ENCODE data around the gene KY.
"Not testable (repeated sequence)": the region's sequence is repeated elsewhere in the genome, so short reads cannot be mapped to it uniquely, and the experiment has no call there.

The KY gene

DNA sequence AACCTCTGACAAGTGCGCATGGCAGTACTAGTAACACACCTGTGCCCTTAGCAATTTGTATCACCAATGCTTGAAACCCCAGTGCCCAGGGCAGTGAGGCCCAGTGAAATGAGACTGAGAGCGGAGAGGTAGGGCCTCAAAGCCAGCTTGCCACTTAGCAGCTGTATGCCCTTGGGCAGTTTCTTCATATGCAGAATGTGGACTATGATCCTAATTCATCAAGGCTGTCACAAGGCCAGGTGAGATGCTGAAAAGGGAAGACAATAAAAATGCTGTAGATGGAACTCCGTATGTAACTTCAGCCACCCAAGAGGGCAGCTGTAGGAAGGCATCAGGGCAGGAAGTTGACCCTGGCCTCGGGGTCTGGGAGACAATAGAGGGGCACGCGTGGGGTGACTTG lies 74.4 kb downstream of the KY start:
- ATAC-seq = no peak
- TF ChIP-seq SNAI2 (CRISPR knock-in tag; IDR thresholded peaks at IDR 0.05) = no peak
- TF ChIP-seq, protein P1, sequence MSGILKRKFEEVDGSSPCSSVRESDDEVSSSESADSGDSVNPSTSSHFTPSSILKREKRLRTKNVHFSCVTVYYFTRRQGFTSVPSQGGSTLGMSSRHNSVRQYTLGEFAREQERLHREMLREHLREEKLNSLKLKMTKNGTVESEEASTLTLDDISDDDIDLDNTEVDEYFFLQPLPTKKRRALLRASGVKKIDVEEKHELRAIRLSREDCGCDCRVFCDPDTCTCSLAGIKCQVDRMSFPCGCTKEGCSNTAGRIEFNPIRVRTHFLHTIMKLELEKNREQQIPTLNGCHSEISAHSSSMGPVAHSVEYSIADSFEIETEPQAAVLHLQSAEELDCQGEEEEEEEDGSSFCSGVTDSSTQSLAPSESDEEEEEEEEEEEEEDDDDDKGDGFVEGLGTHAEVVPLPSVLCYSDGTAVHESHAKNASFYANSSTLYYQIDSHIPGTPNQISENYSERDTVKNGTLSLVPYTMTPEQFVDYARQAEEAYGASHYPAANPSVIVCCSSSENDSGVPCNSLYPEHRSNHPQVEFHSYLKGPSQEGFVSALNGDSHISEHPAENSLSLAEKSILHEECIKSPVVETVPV (CRISPR knock-in tag; IDR thresholded peaks at IDR 0.05) = no peak
- TF ChIP-seq ZC3H10 (CRISPR knock-in tag; IDR thresholded peaks at IDR 0.05) = no peak
- TF ChIP-seq, protein P2, sequence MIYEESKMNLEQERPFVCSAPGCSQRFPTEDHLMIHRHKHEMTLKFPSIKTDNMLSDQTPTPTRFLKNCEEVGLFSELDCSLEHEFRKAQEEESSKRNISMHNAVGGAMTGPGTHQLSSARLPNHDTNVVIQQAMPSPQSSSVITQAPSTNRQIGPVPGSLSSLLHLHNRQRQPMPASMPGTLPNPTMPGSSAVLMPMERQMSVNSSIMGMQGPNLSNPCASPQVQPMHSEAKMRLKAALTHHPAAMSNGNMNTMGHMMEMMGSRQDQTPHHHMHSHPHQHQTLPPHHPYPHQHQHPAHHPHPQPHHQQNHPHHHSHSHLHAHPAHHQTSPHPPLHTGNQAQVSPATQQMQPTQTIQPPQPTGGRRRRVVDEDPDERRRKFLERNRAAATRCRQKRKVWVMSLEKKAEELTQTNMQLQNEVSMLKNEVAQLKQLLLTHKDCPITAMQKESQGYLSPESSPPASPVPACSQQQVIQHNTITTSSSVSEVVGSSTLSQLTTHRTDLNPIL (CRISPR knock-in tag; IDR thresholded peaks at IDR 0.05; ENCODE audit: low read depth) = no peak
- no peak for TF ChIP-seq CSDC2 (CRISPR knock-in tag; IDR thresholded peaks at IDR 0.05)
- no peak for TF ChIP-seq TOX (CRISPR knock-in tag; IDR thresholded peaks at IDR 0.05; ENCODE audit: borderline replicate concordance)
- TF ChIP-seq BACH2 (CRISPR knock-in tag; IDR thresholded peaks at IDR 0.05; ENCODE audit: borderline replicate concordance) = no peak
- TF ChIP-seq ESRRG (CRISPR knock-in tag; IDR thresholded peaks at IDR 0.05) = no peak
- TF ChIP-seq GLIS3 (CRISPR knock-in tag; IDR thresholded peaks at IDR 0.05) = no peak
- no peak for TF ChIP-seq PPARA (CRISPR knock-in tag; IDR thresholded peaks at IDR 0.05; ENCODE audit: borderline replicate concordance)
- no peak for TF ChIP-seq TCF4 (CRISPR knock-in tag; IDR thresholded peaks at IDR 0.05; ENCODE audit: borderline replicate concordance)
- no peak for TF ChIP-seq ARNTL (CRISPR knock-in tag; IDR thresholded peaks at IDR 0.05; ENCODE audit: borderline replicate concordance, low read depth)
- TF ChIP-seq ZFP3 (CRISPR knock-in tag; IDR thresholded peaks at IDR 0.05) = no peak
- TF ChIP-seq OSR1 (CRISPR knock-in tag; IDR thresholded peaks at IDR 0.05) = no peak
- no peak for TF ChIP-seq ZNF565 (CRISPR knock-in tag; conservative IDR thresholded peaks at IDR 0.05; ENCODE audit: low read depth)
- TF ChIP-seq, protein P3, sequence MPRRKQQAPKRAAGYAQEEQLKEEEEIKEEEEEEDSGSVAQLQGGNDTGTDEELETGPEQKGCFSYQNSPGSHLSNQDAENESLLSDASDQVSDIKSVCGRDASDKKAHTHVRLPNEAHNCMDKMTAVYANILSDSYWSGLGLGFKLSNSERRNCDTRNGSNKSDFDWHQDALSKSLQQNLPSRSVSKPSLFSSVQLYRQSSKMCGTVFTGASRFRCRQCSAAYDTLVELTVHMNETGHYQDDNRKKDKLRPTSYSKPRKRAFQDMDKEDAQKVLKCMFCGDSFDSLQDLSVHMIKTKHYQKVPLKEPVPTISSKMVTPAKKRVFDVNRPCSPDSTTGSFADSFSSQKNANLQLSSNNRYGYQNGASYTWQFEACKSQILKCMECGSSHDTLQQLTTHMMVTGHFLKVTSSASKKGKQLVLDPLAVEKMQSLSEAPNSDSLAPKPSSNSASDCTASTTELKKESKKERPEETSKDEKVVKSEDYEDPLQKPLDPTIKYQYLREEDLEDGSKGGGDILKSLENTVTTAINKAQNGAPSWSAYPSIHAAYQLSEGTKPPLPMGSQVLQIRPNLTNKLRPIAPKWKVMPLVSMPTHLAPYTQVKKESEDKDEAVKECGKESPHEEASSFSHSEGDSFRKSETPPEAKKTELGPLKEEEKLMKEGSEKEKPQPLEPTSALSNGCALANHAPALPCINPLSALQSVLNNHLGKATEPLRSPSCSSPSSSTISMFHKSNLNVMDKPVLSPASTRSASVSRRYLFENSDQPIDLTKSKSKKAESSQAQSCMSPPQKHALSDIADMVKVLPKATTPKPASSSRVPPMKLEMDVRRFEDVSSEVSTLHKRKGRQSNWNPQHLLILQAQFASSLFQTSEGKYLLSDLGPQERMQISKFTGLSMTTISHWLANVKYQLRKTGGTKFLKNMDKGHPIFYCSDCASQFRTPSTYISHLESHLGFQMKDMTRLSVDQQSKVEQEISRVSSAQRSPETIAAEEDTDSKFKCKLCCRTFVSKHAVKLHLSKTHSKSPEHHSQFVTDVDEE (CRISPR knock-in tag; IDR thresholded peaks at IDR 0.05) = no peak
- no peak for TF ChIP-seq ZFP30 (CRISPR knock-in tag; IDR thresholded peaks at IDR 0.05)
- TF ChIP-seq, protein P4, sequence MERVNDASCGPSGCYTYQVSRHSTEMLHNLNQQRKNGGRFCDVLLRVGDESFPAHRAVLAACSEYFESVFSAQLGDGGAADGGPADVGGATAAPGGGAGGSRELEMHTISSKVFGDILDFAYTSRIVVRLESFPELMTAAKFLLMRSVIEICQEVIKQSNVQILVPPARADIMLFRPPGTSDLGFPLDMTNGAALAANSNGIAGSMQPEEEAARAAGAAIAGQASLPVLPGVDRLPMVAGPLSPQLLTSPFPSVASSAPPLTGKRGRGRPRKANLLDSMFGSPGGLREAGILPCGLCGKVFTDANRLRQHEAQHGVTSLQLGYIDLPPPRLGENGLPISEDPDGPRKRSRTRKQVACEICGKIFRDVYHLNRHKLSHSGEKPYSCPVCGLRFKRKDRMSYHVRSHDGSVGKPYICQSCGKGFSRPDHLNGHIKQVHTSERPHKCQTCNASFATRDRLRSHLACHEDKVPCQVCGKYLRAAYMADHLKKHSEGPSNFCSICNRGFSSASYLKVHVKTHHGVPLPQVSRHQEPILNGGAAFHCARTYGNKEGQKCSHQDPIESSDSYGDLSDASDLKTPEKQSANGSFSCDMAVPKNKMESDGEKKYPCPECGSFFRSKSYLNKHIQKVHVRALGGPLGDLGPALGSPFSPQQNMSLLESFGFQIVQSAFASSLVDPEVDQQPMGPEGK (CRISPR knock-in tag; IDR thresholded peaks at IDR 0.05; ENCODE audit: borderline replicate concordance) = no peak
- no peak for TF ChIP-seq ISL1 (CRISPR knock-in tag; IDR thresholded peaks at IDR 0.05)

DNA sequence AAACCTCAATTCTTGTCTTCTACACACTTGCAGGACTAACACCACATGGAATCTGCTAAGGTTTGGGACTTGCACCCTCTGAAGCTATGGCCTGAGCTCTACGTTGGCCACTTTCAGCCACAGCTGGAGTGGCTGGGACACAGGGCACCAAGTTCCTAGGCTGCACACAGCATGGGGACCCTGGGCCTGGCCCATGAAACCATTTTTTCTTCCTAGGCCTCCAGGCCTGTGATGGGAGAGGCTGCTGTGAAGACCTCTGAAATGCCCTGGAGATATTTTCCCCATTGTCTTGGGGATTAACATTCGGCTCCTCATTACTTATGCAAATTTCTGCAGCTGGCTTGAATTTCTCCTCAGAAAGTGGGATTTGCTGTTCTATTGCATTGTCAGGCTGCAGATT lies 80.9 kb downstream of the KY start:
- ATAC-seq = not testable (repeated sequence)

DNA sequence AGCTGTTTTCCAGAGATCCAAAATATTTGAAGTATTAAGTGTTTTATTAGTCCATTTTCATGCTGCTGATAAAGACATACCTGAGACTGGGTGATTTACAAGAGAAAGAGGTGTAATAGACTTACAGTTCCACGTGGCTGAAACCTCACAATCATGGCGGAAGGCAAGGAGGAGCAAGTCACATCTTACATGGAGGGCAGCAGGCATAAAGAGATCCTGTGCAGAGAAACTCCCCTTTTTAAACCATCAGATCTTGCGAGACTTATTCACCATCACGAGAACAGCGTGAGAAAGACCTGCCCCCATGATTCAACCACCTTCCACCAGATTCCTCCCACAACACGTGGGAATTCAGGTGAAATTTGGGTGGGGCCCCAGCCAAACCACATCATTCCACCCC lies 82.0 kb downstream of the KY start:
- no peak for ATAC-seq
- TF ChIP-seq ZNF70 (CRISPR knock-in tag; IDR thresholded peaks at IDR 0.05) = no peak
- TF ChIP-seq TCF4 (CRISPR knock-in tag; IDR thresholded peaks at IDR 0.05; ENCODE audit: borderline replicate concordance) = no peak
- TF ChIP-seq RARB (CRISPR knock-in tag; IDR thresholded peaks at IDR 0.05) = no peak
- TF ChIP-seq, protein P4 (CRISPR knock-in tag; IDR thresholded peaks at IDR 0.05; ENCODE audit: borderline replicate concordance) = no peak
- TF ChIP-seq, protein P5, sequence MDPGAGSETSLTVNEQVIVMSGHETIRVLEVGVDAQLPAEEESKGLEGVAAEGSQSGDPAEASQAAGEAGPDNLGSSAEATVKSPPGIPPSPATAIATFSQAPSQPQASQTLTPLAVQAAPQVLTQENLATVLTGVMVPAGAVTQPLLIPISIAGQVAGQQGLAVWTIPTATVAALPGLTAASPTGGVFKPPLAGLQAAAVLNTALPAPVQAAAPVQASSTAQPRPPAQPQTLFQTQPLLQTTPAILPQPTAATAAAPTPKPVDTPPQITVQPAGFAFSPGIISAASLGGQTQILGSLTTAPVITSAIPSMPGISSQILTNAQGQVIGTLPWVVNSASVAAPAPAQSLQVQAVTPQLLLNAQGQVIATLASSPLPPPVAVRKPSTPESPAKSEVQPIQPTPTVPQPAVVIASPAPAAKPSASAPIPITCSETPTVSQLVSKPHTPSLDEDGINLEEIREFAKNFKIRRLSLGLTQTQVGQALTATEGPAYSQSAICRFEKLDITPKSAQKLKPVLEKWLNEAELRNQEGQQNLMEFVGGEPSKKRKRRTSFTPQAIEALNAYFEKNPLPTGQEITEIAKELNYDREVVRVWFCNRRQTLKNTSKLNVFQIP (CRISPR knock-in tag; IDR thresholded peaks at IDR 0.05; ENCODE audit: borderline replicate concordance, low read depth) = no peak
- no peak for TF ChIP-seq SNAI2 (CRISPR knock-in tag; IDR thresholded peaks at IDR 0.05)
- no peak for TF ChIP-seq BACH2 (CRISPR knock-in tag; IDR thresholded peaks at IDR 0.05; ENCODE audit: borderline replicate concordance)
- TF ChIP-seq GLIS3 (CRISPR knock-in tag; IDR thresholded peaks at IDR 0.05) = no peak
- no peak for TF ChIP-seq TOX (CRISPR knock-in tag; IDR thresholded peaks at IDR 0.05; ENCODE audit: borderline replicate concordance)
- TF ChIP-seq ESRRG (CRISPR knock-in tag; IDR thresholded peaks at IDR 0.05) = no peak
- TF ChIP-seq ARNTL (CRISPR knock-in tag; IDR thresholded peaks at IDR 0.05; ENCODE audit: borderline replicate concordance, low read depth) = no peak
- TF ChIP-seq PPARA (CRISPR knock-in tag; IDR thresholded peaks at IDR 0.05; ENCODE audit: borderline replicate concordance) = no peak

Data from SK-N-SH treated with all-trans-retinoic acid at 6 μM for 48 hours (cell line).